ENCODE data around the gene KLHL1.

Gene KLHL1

DNA sequence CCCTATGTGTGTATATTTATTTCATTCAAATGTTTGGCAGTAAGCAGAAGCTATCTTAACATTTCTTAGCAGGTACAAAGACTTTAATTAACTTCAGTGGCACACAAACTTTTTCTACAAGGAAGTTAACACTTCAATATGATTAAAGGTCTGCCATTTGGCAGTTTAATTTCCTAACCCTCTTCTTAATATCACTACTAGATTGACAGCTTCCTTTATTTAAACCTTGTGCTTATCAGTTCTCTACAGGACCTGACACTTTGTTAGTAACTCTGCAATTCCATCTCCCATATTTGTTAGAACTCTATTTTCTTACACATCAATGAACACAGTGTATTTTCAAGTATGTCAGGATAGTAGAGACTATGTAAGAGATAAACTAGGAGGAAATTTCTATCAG, 153.0 kb downstream of the KLHL1 start:
- H3K9me3 ChIP-seq (ENCODE audit: control insufficient read depth, insufficient read depth, low read depth, low read length), result no peaks in the 10 kb centered on the region
- POLR2A ChIA-PET, result no interaction called here
- TF ChIP-seq WT1 (tag by site-specific recombination; IDR thresholded peaks at IDR 0.05) (no peak), ZNF175 (tag by site-specific recombination; IDR thresholded peaks at IDR 0.05) (no peak), ZNF530 (tag by site-specific recombination; IDR thresholded peaks at IDR 0.05; ENCODE audit: low read depth) (no peak), EGR2 (tag by site-specific recombination; IDR thresholded peaks at IDR 0.05; ENCODE audit: low read depth) (no peak), IKZF3 (tag by site-specific recombination; IDR thresholded peaks at IDR 0.05) (no peak), ZFP69B (tag by site-specific recombination; IDR thresholded peaks at IDR 0.05) (no peak), YY2 (tag by site-specific recombination; IDR thresholded peaks at IDR 0.05) (no peak), ZFP3 (tag by site-specific recombination; IDR thresholded peaks at IDR 0.05; ENCODE audit: low read depth) (no peak), ZNF785 (tag by site-specific recombination; IDR thresholded peaks at IDR 0.05) (no peak), ZNF596 (tag by site-specific recombination; IDR thresholded peaks at IDR 0.05) (no peak), GLIS2 (tag by site-specific recombination; IDR thresholded peaks at IDR 0.05) (no peak), ZNF610 (tag by site-specific recombination; IDR thresholded peaks at IDR 0.05; ENCODE audit: borderline replicate concordance) (no peak), ZNF624 (tag by site-specific recombination; IDR thresholded peaks at IDR 0.05) (no peak), SP2 (tag by site-specific recombination; IDR thresholded peaks at IDR 0.05) (no peak), SCRT1 (tag by site-specific recombination; IDR thresholded peaks at IDR 0.05; ENCODE audit: borderline replicate concordance) (no peak)
- TF ChIP-seq, protein P1, sequence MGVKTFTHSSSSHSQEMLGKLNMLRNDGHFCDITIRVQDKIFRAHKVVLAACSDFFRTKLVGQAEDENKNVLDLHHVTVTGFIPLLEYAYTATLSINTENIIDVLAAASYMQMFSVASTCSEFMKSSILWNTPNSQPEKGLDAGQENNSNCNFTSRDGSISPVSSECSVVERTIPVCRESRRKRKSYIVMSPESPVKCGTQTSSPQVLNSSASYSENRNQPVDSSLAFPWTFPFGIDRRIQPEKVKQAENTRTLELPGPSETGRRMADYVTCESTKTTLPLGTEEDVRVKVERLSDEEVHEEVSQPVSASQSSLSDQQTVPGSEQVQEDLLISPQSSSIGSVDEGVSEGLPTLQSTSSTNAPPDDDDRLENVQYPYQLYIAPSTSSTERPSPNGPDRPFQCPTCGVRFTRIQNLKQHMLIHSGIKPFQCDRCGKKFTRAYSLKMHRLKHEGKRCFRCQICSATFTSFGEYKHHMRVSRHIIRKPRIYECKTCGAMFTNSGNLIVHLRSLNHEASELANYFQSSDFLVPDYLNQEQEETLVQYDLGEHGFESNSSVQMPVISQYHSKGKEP (tag by site-specific recombination; IDR thresholded peaks at IDR 0.05), result no peak
- TF ChIP-seq, protein P2, sequence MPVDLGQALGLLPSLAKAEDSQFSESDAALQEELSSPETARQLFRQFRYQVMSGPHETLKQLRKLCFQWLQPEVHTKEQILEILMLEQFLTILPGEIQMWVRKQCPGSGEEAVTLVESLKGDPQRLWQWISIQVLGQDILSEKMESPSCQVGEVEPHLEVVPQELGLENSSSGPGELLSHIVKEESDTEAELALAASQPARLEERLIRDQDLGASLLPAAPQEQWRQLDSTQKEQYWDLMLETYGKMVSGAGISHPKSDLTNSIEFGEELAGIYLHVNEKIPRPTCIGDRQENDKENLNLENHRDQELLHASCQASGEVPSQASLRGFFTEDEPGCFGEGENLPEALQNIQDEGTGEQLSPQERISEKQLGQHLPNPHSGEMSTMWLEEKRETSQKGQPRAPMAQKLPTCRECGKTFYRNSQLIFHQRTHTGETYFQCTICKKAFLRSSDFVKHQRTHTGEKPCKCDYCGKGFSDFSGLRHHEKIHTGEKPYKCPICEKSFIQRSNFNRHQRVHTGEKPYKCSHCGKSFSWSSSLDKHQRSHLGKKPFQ (tag by site-specific recombination; IDR thresholded peaks at IDR 0.05), result no peak
- no peaks in the 10 kb centered on the region for H3K36me3 ChIP-seq (ENCODE audit: control insufficient read depth in 2 of 2, insufficient read depth in 1 of 2, low read length in 2 of 2)
- no peaks in the 10 kb centered on the region for H3K4me1 ChIP-seq (ENCODE audit: control insufficient read depth, insufficient read depth, low read length)
- CTCF ChIA-PET, result no interaction called here
- H3K27ac ChIP-seq (ENCODE audit: extremely low read depth, low read depth, low read length), result no peak overlapping the region
- no peak overlapping the region for H3K4me3 ChIP-seq (ENCODE audit: low read depth, low read length)

DNA sequence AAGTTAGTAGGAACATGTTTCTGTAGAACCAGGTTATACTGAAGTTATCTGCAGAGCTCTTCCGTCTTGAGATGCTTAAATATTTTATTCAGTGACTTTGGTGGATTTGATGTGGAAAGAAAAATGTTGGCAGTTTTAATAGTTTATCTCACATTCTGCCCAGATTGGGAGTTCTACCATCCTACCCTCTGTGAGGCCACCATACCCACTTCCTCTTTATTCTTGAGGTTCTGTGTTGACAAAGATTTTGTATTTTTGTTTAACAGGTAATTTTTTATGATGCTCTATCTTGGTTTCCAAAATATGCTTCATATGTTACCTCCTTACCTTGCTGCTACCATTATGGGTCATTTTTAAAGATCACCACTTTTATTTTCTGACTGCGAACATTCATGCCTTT, 156.8 kb downstream of the KLHL1 start:
- ChIA-PET POLR2A (no interaction called here), CTCF (no interaction called here)
- no peak for TF ChIP-seq ZNF121 (tag by site-specific recombination; IDR thresholded peaks at IDR 0.05)
- TF ChIP-seq, protein P3, sequence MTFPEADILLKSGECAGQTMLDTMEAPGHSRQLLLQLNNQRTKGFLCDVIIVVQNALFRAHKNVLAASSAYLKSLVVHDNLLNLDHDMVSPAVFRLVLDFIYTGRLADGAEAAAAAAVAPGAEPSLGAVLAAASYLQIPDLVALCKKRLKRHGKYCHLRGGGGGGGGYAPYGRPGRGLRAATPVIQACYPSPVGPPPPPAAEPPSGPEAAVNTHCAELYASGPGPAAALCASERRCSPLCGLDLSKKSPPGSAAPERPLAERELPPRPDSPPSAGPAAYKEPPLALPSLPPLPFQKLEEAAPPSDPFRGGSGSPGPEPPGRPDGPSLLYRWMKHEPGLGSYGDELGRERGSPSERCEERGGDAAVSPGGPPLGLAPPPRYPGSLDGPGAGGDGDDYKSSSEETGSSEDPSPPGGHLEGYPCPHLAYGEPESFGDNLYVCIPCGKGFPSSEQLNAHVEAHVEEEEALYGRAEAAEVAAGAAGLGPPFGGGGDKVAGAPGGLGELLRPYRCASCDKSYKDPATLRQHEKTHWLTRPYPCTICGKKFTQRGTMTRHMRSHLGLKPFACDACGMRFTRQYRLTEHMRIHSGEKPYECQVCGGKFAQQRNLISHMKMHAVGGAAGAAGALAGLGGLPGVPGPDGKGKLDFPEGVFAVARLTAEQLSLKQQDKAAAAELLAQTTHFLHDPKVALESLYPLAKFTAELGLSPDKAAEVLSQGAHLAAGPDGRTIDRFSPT (tag by site-specific recombination; IDR thresholded peaks at IDR 0.05), result no peak
- no peak for TF ChIP-seq RBAK (tag by site-specific recombination; IDR thresholded peaks at IDR 0.05)
- TF ChIP-seq ZNF423 (tag by site-specific recombination; IDR thresholded peaks at IDR 0.05), result no peak
- TF ChIP-seq, protein P4, sequence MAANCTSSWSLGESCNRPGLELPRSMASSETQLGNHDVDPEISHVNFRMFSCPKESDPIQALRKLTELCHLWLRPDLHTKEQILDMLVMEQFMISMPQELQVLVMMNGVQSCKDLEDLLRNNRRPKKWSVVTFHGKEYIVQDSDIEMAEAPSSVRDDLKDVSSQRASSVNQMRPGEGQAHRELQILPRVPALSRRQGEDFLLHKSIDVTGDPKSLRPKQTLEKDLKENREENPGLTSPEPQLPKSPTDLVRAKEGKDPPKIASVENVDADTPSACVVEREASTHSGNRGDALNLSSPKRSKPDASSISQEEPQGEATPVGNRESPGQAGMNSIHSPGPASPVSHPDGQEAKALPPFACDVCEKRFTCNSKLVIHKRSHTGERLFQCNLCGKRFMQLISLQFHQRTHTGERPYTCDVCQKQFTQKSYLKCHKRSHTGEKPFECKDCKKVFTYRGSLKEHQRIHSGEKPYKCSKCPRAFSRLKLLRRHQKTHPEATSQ (tag by site-specific recombination; IDR thresholded peaks at IDR 0.05), result no peak
- TF ChIP-seq, protein P5, sequence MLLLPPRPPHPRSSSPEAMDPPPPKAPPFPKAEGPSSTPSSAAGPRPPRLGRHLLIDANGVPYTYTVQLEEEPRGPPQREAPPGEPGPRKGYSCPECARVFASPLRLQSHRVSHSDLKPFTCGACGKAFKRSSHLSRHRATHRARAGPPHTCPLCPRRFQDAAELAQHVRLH (tag by site-specific recombination; IDR thresholded peaks at IDR 0.05), result no peak
- no peak for TF ChIP-seq ZNF48 (tag by site-specific recombination; IDR thresholded peaks at IDR 0.05)
- TF ChIP-seq IKZF3 (tag by site-specific recombination; IDR thresholded peaks at IDR 0.05), result no peak
- H3K36me3 ChIP-seq (ENCODE audit: control insufficient read depth in 2 of 2, insufficient read depth in 1 of 2, low read length in 2 of 2), result no peaks in the 10 kb centered on the region
- H3K27ac ChIP-seq (ENCODE audit: extremely low read depth, low read depth, low read length), result no peak overlapping the region
- H3K4me3 ChIP-seq (ENCODE audit: low read depth, low read length), result no peak overlapping the region
- H3K9me3 ChIP-seq (ENCODE audit: control insufficient read depth, insufficient read depth, low read depth, low read length), result no peaks in the 10 kb centered on the region
- no peaks in the 10 kb centered on the region for H3K4me1 ChIP-seq (ENCODE audit: control insufficient read depth, insufficient read depth, low read length)

All from HEK293 (cell line).